HG03378 (cell line): Measurements from ENCODE around the gene CWC15.
A peak's percentile ranks its signal among the peaks of the same experiment; 100 is the strongest.
"Not testable (repeated sequence)": the region's sequence is repeated elsewhere in the genome, so short reads cannot be mapped to it uniquely, and the experiment has no call there.

Experiments
- ATAC-seq: cut with Tn5 transposase; IDR thresholded peaks from one replicate; pipeline ENCODE4 v1.9.1; 2021; ENCODE audit warnings: mild to moderate bottlenecking, moderate library complexity; ENCODE audit not compliant: unreplicated experiment

CWC15 gene

GRCh38 chr11:94956963-94957362 lies 16.4 kb downstream of the CWC15 start:
- no peak for ATAC-seq

DNA sequence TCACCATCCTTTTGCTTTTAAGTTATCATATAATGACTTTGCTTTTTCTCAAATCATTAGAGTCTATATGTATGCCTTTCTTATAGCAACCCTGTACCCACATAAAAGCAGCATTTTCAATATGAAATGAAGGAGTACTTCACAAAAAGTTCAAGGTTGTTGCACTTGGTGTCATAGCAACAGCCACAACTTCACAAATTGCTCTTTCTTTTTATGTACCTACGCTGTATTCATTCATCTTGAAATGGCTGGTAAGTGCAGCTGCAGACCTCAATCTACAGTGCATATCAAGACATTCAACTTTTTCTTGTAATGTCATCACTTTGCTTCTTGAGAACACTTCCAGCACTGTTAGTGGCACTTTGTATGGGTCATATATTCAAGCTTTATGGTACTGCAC lies 18.6 kb downstream of the CWC15 start:
- ATAC-seq, result no peak

GRCh38 chr11:94948070-94948617 lies 25.2 kb downstream of the CWC15 start:
- ATAC-seq, result no peak

DNA sequence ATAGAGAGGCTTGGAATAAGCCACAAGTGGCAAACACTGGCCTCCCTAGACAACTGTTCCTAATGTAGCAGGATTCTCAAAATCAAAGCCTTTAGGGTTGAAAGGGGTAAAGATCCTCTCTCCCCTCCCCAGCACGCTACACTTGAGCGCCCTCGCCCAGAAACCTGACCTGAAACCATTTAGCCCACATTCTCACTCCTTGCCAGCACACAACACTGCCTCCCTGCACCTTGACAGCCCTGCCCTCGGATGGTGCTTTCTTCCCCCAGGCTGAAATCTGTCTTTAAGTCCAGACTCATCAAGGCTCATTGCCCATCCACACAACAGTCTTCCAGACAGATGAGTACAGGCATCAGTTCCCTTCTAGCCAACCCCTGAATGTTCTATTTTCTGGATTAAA lies 26.5 kb downstream of the CWC15 start:
- ATAC-seq, result no peak

DNA sequence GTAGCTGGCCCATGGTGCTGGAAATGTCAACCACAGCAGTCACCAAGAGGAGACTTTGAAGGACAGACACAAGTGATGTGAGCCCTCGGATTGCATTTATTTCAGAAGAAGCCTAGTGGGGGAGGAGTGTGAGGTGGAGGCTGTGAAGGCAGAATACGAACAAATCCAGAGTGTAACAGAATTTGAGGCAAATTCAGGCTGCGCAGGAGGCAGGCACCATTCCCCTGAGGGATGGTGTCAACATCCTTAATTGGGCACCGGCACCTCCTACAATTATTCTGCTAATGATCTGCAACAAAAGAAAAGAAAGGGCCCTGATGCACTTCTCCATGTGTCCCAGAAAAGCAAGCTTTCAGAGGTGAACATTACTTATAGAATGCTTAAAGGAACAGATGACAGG lies 32.2 kb downstream of the CWC15 start:
- no peak for ATAC-seq

GRCh38 chr11:94939346-94939745 lies 34.0 kb downstream of the CWC15 start:
- ATAC-seq, result no peak

DNA sequence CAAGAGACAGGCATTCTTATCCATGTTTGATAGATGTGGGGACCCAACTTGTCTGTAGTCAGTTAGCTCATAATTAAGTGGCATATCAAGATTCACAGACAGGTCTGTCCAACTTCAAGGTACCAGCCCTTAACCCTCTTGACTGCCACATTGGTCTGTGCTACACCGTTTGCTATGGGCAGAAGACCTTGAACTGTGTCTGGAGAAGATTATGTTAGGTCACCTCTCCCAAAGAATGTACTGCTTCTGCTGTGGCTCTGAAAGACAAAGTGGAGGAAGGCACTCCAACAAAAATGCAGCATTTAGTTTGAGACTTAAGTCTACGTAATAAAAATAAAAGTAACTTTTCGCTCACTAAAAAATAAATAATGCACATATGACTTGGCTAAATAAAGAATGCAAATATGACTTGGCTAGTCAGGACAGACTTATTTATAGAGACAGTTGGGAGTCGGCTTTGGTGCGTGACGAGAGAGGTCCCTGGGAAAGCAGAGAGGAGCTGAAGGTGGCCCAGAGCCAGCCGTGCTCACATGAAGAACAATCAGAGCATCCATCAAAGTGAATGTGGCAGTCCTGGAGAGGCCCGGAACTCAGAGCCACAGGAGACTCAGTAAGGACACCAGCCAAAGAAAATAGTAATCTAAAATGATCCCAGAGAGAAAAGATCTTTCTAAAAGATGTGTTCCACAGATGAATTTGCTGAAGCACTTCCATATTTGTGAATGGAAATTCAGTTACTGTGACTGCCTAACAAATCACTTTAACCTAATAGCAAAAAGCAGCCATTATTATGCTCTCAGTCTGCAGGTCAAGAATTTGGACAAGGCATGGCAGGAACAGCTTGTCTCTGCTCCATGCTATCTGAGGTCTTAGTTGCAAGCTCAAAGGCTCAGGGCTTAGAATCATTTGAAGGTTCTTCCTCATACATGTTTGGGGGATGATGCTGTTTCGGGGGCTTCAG lies 35.0 kb downstream of the CWC15 start:
- no peak for ATAC-seq

- ATAC-seq, result no peak
These were observed 38.5 kb downstream of the CWC15 start for GRCh38 chr11:94934846-94935245.

DNA sequence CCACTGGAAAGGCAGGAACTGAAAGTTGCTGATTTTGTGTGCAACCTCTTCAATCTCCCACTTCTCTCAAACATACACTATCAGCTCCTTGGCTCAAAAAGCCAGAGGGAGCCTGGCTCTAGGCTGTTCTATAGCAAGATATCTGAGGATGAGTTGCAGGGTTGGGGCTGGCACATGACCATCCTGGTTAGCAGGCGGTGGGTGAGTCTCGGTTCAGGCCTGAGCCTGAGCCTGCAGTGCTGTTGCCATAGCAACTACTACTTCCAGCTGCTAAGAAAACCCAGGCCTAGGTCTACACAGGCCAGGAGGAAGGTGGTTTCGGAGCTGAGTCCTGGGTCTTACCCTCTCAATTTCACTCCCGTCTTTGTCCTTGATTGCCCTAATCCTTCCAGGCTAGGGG lies 39.0 kb downstream of the CWC15 start:
- ATAC-seq, result no peak

GRCh38 chr11:94933223-94934130 lies 39.9 kb downstream of the CWC15 start:
- ATAC-seq, result no peak

GRCh38 chr11:94932503-94932902 lies 40.9 kb downstream of the CWC15 start:
- ATAC-seq, result no peak

GRCh38 chr11:94932072-94932471 lies 41.3 kb downstream of the CWC15 start:
- ATAC-seq, result not testable (repeated sequence)

GRCh38 chr11:94928117-94928990 lies 45.0 kb downstream of the CWC15 start:
- ATAC-seq, result no peak

GRCh38 chr11:94926698-94927237 lies 46.6 kb downstream of the CWC15 start:
- ATAC-seq, result no peak

- ATAC-seq, result peak; percentile 13
These were observed 47.1 kb downstream of the CWC15 start for GRCh38 chr11:94926271-94926625.

- ATAC-seq, result peak; percentile 70
These were observed 47.7 kb downstream of the CWC15 start for GRCh38 chr11:94925422-94926270.

GRCh38 chr11:94924612-94925011 lies 48.7 kb downstream of the CWC15 start:
- no peak for ATAC-seq

- no peak for ATAC-seq
These were observed 49.2 kb downstream of the CWC15 start for GRCh38 chr11:94924171-94924572.

DNA sequence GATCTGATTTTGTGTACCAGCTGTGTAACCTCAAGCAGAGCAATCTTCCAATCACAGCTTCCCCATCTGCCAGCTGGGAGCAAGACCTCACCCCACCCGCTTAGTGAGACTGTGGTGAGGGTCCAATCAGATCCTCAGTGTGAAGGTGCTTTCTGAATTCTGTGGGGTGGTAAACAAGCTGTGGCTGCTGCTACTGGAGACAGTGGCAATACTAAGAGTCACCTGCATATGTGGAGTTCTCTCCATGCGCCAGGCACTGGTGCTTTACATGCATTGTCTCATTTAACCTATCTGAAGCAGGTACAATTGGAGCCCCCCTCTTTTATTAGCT lies 50.4 kb downstream of the CWC15 start:
- ATAC-seq, result no peak
